NCI-H460 (cell line): Measurements from ENCODE around the gene PLEKHA4. TPM values are rescaled to one million over a fixed set of nuclear protein-coding genes. Genes with fewer than 3 reads are reported as not detected.
"Not testable (repeated sequence)": the region's sequence is repeated elsewhere in the genome, so short reads cannot be mapped to it uniquely, and the experiment has no call there.

Experiments
- DNase-seq: peaks from one replicate; pipeline ENCODE4 v3.0.0-alpha.2; 2016; ENCODE audit warnings: low read depth; ENCODE audit errors: extremely low read depth
- small RNA-seq, 2 experiments: library from RNA; depleted of rRNA; stranded (forward); fragments of <200 nt; gene quantifications; one replicate each; pipeline ENCODE3, GENCODE V24; 2014
- total RNA-seq: library from RNA; depleted of rRNA; stranded (reverse); fragments of >200 nt; shearing (Covaris generic); gene quantifications from 2 replicates; pipeline ENCODE4 v1.2.3, GENCODE V29; 2014; rRNA removed

The PLEKHA4 gene
- total RNA-seq, 1 experiment from 2014 or later, result 1.2 TPM

DNA sequence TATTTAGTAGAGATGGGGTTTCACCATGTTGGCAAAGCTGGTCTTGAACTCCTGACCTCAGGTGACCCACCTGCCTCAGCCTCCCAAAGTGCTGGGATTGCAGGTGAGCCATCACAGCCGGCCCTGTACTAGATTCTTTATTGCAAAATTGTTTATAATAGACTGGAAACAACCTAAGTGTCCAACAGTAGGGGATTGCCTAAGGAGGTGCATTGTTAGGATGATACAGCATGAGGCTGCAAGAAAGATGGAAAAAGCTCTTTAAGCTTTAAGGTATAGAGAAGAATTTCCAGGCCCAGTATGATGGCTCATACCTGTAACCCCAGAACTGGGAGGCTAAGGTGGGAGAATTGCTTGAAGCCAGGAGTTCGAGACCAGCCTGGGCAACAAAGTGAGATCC lies 65.8 kb downstream of the PLEKHA4 start:
- DNase-seq, result no peak

- no peak for DNase-seq
These were observed 68.8 kb downstream of the PLEKHA4 start for GRCh38 chr19:48799358-48800300.

DNA sequence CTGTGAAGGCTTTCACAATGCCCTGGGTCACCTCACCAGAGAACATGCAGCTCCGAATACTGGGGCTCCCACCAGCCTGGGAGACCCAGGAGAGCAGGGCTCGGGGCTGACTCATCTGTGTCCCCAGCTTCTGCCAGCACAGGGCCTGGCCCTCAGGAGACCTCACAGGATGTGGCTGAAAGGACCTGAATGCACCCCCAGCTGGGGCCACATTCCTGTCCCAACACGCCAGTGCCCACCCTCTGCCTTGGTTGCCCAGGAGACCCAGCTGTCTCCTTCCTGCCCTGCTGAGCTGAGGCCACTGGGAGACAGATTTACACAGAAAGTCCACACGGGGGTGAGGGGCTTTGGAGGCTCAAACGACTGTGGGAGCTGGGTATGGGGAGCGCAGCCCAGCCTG lies 69.5 kb downstream of the PLEKHA4 start:
- DNase-seq, result no peak

GRCh38 chr19:48797103-48797502 lies 71.3 kb downstream of the PLEKHA4 start:
- DNase-seq, result no peak

GRCh38 chr19:48796298-48797083 lies 71.9 kb downstream of the PLEKHA4 start:
- no peak for DNase-seq

DNA sequence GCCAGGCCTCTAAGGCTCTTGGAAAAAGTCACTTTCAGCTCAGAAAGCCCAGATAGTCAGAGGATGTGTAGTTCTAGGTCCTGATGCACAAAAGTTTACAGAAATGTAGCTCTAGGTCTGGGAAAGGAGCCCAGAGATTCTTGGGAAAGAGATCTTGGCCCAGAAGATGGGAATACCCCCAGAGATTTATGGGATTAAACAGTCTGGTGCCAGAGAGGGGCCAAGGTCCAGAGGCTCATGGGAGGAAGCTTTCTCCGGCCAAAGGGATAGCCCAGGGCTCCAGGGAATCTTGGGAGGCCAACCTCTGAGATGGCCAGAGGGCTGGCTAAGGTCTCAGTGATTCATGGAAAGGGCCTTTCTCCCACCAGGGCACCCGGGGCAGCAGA lies 72.7 kb downstream of the PLEKHA4 start:
- DNase-seq, result no peak

- peak; percentile 88 for DNase-seq
These were observed 73.2 kb downstream of the PLEKHA4 start for GRCh38 chr19:48795055-48795684.

- DNase-seq, result no peak
These were observed 74.1 kb downstream of the PLEKHA4 start for GRCh38 chr19:48794291-48794690.

- DNase-seq, result no peak
These were observed 75.1 kb downstream of the PLEKHA4 start for GRCh38 chr19:48793271-48793670.

DNA sequence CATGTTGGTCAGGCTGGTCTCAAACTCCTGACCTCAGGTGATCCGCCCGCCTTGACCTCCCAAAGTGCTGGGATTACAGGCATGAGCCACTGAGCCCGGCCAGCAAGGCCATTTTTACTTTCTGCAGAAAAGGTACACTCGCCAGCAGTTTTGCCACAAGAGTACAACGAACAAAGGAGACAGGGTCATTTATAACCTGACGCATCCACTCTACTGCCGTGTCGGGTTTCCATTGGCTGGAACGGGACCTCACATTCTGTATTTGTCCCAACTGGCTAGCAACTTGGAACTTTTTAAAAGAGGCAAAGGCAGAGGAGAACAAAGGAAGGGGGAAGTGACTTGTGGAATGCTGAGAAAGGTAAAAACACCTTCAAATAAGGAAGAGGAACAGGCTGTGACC lies 81.1 kb downstream of the PLEKHA4 start:
- not testable (repeated sequence) for DNase-seq

Small RNA genes lying within 50 kb of the gene (small RNA-seq; reads per million reads assigned to genes)
- 0 reads per million in 2 experiments for gene RNU6-317P

Other genes with a start within 250 kb of the PLEKHA4 start
- gene RPL18, start 249.4 kb downstream of the PLEKHA4 start, total RNA-seq, result 1,411 and 1,488 TPM in 2 replicates
- gene SPHK2, start 249.1 kb downstream of the PLEKHA4 start, total RNA-seq, result 6.7 and 6.9 TPM in 2 replicates
- gene DBP, start 231.2 kb downstream of the PLEKHA4 start, total RNA-seq, result 3.0 and 3.5 TPM in 2 replicates
- gene CA11, start 222.4 kb downstream of the PLEKHA4 start, total RNA-seq, result 3.3 and 4.3 TPM in 2 replicates
- not detected in 2 replicates for gene NTN5, start 195.6 kb downstream of the PLEKHA4 start, total RNA-seq
- not detected in 2 replicates for gene FUT2, start 172.6 kb downstream of the PLEKHA4 start, total RNA-seq
- gene MAMSTR, start 148.9 kb downstream of the PLEKHA4 start, total RNA-seq, result 0.32 and 0.43 TPM in 2 replicates
- gene RASIP1, start 128.0 kb downstream of the PLEKHA4 start, total RNA-seq, result 0.43 and 0.50 TPM in 2 replicates
- 0.15 and 0.52 TPM in 2 replicates for gene IZUMO1, start 121.7 kb downstream of the PLEKHA4 start, total RNA-seq
- 1.6 and 2.3 TPM in 2 replicates for gene FUT1, start 116.0 kb downstream of the PLEKHA4 start, total RNA-seq
- gene FGF21, start 113.1 kb downstream of the PLEKHA4 start, total RNA-seq, result not detected in 2 replicates
- 27.6 and 31.2 TPM in 2 replicates for gene BCAT2, start 57.6 kb downstream of the PLEKHA4 start, total RNA-seq
- gene HSD17B14, start 32.1 kb downstream of the PLEKHA4 start, total RNA-seq, result 1.6 and 2.0 TPM in 2 replicates
- gene PPP1R15A, start 3.8 kb upstream of the PLEKHA4 start, total RNA-seq, result 83.3 and 85.6 TPM in 2 replicates
- gene TULP2, start 30.1 kb upstream of the PLEKHA4 start, total RNA-seq, result not detected in 2 replicates
- 87.9 and 97.4 TPM in 2 replicates for gene NUCB1, start 31.7 kb upstream of the PLEKHA4 start, total RNA-seq
- gene DHDH, start 65.1 kb upstream of the PLEKHA4 start, total RNA-seq, result 0.55 TPM in 1 of 2 replicates, not detected in the other
- gene BAX, start 86.3 kb upstream of the PLEKHA4 start, total RNA-seq, result 93.6 and 95.9 TPM in 2 replicates
- 10,502 and 11,625 TPM in 2 replicates for gene FTL, start 96.7 kb upstream of the PLEKHA4 start, total RNA-seq
- gene GYS1, start 124.7 kb upstream of the PLEKHA4 start, total RNA-seq, result 17.5 and 19.8 TPM in 2 replicates
- gene RUVBL2, start 125.3 kb upstream of the PLEKHA4 start, total RNA-seq, result 165 and 179 TPM in 2 replicates
- not detected in 2 replicates for gene LHB, start 148.5 kb upstream of the PLEKHA4 start, total RNA-seq
- not detected in 2 replicates for gene CGB3, start 155.7 kb upstream of the PLEKHA4 start, total RNA-seq
- gene CGB2, start 163.3 kb upstream of the PLEKHA4 start, total RNA-seq, result not detected in 2 replicates
- not detected in 2 replicates for gene CGB1, start 168.3 kb upstream of the PLEKHA4 start, total RNA-seq
- not detected in 2 replicates for gene CGB5, start 175.2 kb upstream of the PLEKHA4 start, total RNA-seq
- gene CGB8, start 180.5 kb upstream of the PLEKHA4 start, total RNA-seq, result not detected in 2 replicates
- not detected in 2 replicates for gene CGB7, start 189.1 kb upstream of the PLEKHA4 start, total RNA-seq
- not detected in 2 replicates for gene NTF4, start 196.2 kb upstream of the PLEKHA4 start, total RNA-seq
- not detected in 2 replicates for gene KCNA7, start 204.1 kb upstream of the PLEKHA4 start, total RNA-seq
- gene SNRNP70, start 216.8 kb upstream of the PLEKHA4 start, total RNA-seq, result 113 and 137 TPM in 2 replicates
- gene LIN7B, start 245.8 kb upstream of the PLEKHA4 start, total RNA-seq, result 1.8 and 3.2 TPM in 2 replicates